CD4-positive, alpha-beta T cell (primary cell): Measurements from ENCODE around the gene CXADR. TPM values are rescaled to one million over a fixed set of nuclear protein-coding genes. Genes with fewer than 3 reads are reported as not detected.

Experiments used
- ATAC-seq: fragments of 200-7000 bp; cut with Tn5 transposase; one replicate; pipeline ENCODE4 v1.10.0; 2022; ENCODE audit warnings: mild to moderate bottlenecking; ENCODE audit not compliant: poor library complexity
- CTCF ChIA-PET: fragments of 350-600 bp; sonication (Branson Sonifier 250); formaldehyde crosslinking; loops from one replicate; lab custom pipeline; 2021; ENCODE audit warnings: antibody characterized with exemption, inconsistent platforms; lab: Charles Lee
- POLR2A ChIA-PET: fragments of 350-600 bp; sonication (Branson Sonifier 250); formaldehyde crosslinking; loops from one replicate; lab custom pipeline; 2021; ENCODE audit warnings: antibody characterized with exemption, inconsistent platforms; lab: Charles Lee
- DNase-seq, 14 experiments: peaks; one replicate each; pipeline ENCODE4 v3.0.0-alpha.2; 2013 to 2020; ENCODE audit warnings: mixed read lengths in 2 of 14
- H3K27ac ChIP-seq, 2 donors: one replicate each; pipeline versions ENCODE4 v1.5.1 to v1.7.0; 2013; ENCODE audit warnings: low read length in 2 of 2, low read depth in 1 of 2, mild to moderate bottlenecking in 1 of 2
- H3K27me3 ChIP-seq, 2 experiments: 1 replicate in 1 of 2; 2 replicates in 1 of 2; pipeline versions ENCODE4 v1.6.1 to v1.7.0; 2013; ENCODE audit warnings: low read length in 2 of 2, control low read depth in 1 of 2, mild to moderate bottlenecking in 1 of 2, moderate library complexity in 1 of 2; ENCODE audit not compliant: insufficient read depth in 2 of 2, control insufficient read depth in 1 of 2
- H3K36me3 ChIP-seq: one replicate; pipeline ENCODE4 v1.6.1; 2013; ENCODE audit warnings: low read length, control low read depth; ENCODE audit not compliant: insufficient read depth
- H3K4me1 ChIP-seq: one replicate; pipeline ENCODE4 v1.6.1; 2013; ENCODE audit warnings: low read length, control low read depth; ENCODE audit not compliant: insufficient read depth
- H3K4me3 ChIP-seq: one replicate; pipeline ENCODE4 v1.5.1; 2013; ENCODE audit warnings: mild to moderate bottlenecking, low read length, moderate library complexity
- H3K9me3 ChIP-seq, 2 experiments: 1 replicate in 1 of 2; 2 replicates in 1 of 2; pipeline versions ENCODE4 v1.6.1 to v1.7.0; 2013; ENCODE audit warnings: low read length in 2 of 2, mild to moderate bottlenecking in 2 of 2, control low read depth in 1 of 2, moderate library complexity in 1 of 2; ENCODE audit not compliant: control insufficient read depth in 1 of 2, insufficient read depth in 1 of 2
- H3K27ac Mint-ChIP-seq: one replicate; pipeline ENCODE4 v1.8.0; 2020; ENCODE audit warnings: mixed read lengths
- H3K27me3 Mint-ChIP-seq: one replicate; pipeline ENCODE4 v1.8.0; 2021; ENCODE audit warnings: mixed read lengths
- H3K36me3 Mint-ChIP-seq: one replicate; pipeline ENCODE4 v1.8.0; 2021; ENCODE audit warnings: low read depth, mixed read lengths
- H3K4me1 Mint-ChIP-seq: one replicate; pipeline ENCODE4 v1.8.0; 2021; ENCODE audit warnings: low read depth, mixed read lengths
- H3K4me3 Mint-ChIP-seq: one replicate; pipeline ENCODE4 v1.8.0; 2020; ENCODE audit warnings: mild to moderate bottlenecking, mixed read lengths
- H3K9me3 Mint-ChIP-seq: one replicate; pipeline ENCODE4 v1.8.0; 2020; ENCODE audit warnings: mixed read lengths
- CTCF ChIP-seq: fragments of 200-600 bp; IDR thresholded peaks from one replicate; pipeline ENCODE4 v1.8.0; 2022; ENCODE audit warnings: antibody characterized with exemption, mild to moderate bottlenecking
- intact Hi-C, 2 experiments: fragments of 100-400 bp; cut with DNase I in 1 of 2; cut with micrococcal nuclease in 1 of 2; formaldehyde crosslinking; loops; one replicate each; pipeline versions ENCODE4 v1.15.1 to v1.9.0; 2023 to 2025; cut with DNase I, micrococcal nuclease
- total RNA-seq, 174 experiments: library from RNA in 2 of 174; stranded (reverse) in 2 of 174; gene quantifications; one replicate each; pipeline ENCODE4 v1.2.3 and lab custom pipeline; 2021 to 2026

The CXADR gene
- total RNA-seq, 2 experiments from 2014 or later: 0.52 to 0.53 TPM

- Histone ChIP-seq H3K27ac (peak within 1 kb of the TSS; percentile 58 to 60), H3K4me3 (peak within 1 kb of the TSS; percentile 91), H3K27me3 (no peaks in the 10 kb centered on the region), H3K4me1 (peaks cover 17% of the 10 kb centered on the region), H3K36me3 (peaks cover 3% of the 10 kb centered on the region), H3K9me3 (no peaks in the 10 kb centered on the region)
- no peak for TF ChIP-seq CTCF
- Mint-ChIP-seq H3K4me1 (peaks cover 34% of the 10 kb centered on the region), H3K27ac (peak within 1 kb of the TSS; percentile 89), H3K36me3 (peaks cover 14% of the 10 kb centered on the region), H3K27me3 (no peaks in the 10 kb centered on the region), H3K4me3 (peak within 1 kb of the TSS; percentile 93), H3K9me3 (no peaks in the 10 kb centered on the region)
- intact Hi-C loops: loop anchor here (2.0 to 10.0 kb wide), 5 partner anchors 100 to 1888 kb away; partner anchors contain the start of genes C21orf91 (in 1 of the 2), CXADR (in 1 of the 2) and USP25 (in 1 of the 2)
- DNase-seq: peak; percentile 64 to 92 (median 82)
- CTCF ChIA-PET: interaction anchor here (1.5 to 1.7 kb wide), 2 partner anchors 27 to 100 kb away, joined by 3 to 4 read pairs; partner anchors contain the start of gene CXADR
- POLR2A ChIA-PET: interaction anchor here (0.9 to 1.5 kb wide), 2 partner anchors 9 to 206 kb away, joined by 3 read pairs; no protein-coding TSS in a partner anchor
- peak; percentile 69 for ATAC-seq
Measured at GRCh38 chr21:17612565-17613241, 99.9 kb downstream of the CXADR start, which contains the start of gene BTG3. Gene BTG3, minus strand, starts transcription at chr21:17612901. Its CDS starts 3,757 bp downstream, at chr21:17609144.

DNA sequence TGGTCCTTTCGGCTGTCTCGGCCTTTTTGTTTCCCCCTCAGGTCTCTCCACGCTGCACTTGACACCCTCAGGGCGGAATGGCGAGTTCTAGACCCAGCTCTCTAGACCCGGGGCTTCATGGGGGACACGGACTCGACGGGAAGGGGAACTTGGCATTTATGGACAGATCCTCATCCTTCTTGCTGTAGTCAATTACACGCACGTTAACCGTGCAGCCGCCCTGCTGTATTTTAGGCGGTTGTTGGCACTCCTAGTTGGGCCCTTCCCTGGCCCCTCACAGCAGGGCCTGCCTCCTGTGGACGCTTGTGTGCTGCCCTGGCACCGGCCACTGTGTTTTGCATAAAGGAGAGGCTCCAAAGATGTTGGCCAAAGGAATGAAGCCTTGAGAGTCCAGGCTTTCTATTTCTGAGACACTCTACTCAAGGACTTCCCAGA lies 100.4 kb downstream of the CXADR start:
- no peaks in the 10 kb centered on the region for H3K36me3 ChIP-seq
- H3K9me3 ChIP-seq: no peaks in the 10 kb centered on the region
- CTCF ChIA-PET: interaction anchor here (1.2 kb wide), 1 partner anchor 186 kb away, joined by 3 read pairs; no protein-coding TSS in a partner anchor
- peaks cover 17% of the 10 kb centered on the region for H3K4me1 ChIP-seq
- H3K4me1 Mint-ChIP-seq: peaks cover 28% of the 10 kb centered on the region
- no peaks in the 10 kb centered on the region for H3K9me3 Mint-ChIP-seq
- ATAC-seq (no peak), DNase-seq (peak in 3 of 14 experiments; percentile 8 to 37 (median 17))
- peak overlapping the region; percentile 88 for H3K4me3 Mint-ChIP-seq
- no peak for TF ChIP-seq CTCF
- H3K27me3 ChIP-seq: no peaks in the 10 kb centered on the region
- no peaks in the 10 kb centered on the region for H3K27me3 Mint-ChIP-seq
- POLR2A ChIA-PET: interaction anchor here (0.9 to 1.5 kb wide), 2 partner anchors 9 to 205 kb away, joined by 3 read pairs; no protein-coding TSS in a partner anchor
- intact Hi-C loops: loop anchor here (2.0 to 10.0 kb wide), 5 partner anchors 100 to 1888 kb away; partner anchors contain the start of genes C21orf91 (in 1 of the 2), CXADR (in 1 of the 2) and USP25 (in 1 of the 2)
- peak overlapping the region; percentile 57 for H3K4me3 ChIP-seq
- peak overlapping the region; percentile 81 for H3K27ac Mint-ChIP-seq
- peaks cover 9% of the 10 kb centered on the region for H3K36me3 Mint-ChIP-seq
- peak overlapping the region; percentile 43 to 52 for H3K27ac ChIP-seq

DNA sequence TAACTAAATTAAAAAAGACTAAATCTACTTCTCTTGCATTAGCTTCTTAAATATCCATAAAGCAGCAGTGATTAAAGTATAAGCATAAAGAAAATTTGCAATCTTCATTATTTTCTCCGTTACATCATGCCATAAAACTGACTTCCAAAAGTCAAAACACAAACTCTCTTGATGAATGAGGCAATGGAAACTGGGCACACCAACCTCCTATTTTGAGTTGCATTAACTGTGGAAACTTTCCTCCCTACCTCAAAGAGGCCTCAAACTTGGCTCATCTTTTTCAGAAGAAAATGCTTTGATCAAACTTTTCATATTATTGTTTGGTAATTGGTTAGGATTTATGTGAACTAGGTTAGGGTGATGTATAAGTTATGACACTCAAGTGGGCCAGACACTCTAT lies 104.0 kb downstream of the CXADR start:
- ATAC-seq (no peak), DNase-seq (no peak)
- H3K4me3 Mint-ChIP-seq: no peak overlapping the region
- no peak for TF ChIP-seq CTCF
- no peaks in the 10 kb centered on the region for H3K9me3 ChIP-seq
- no peaks in the 10 kb centered on the region for H3K36me3 Mint-ChIP-seq
- no peak overlapping the region for H3K27ac ChIP-seq
- ChIA-PET POLR2A (no interaction called here), CTCF (no interaction called here)
- no peak overlapping the region for H3K27ac Mint-ChIP-seq
- intact Hi-C loops: loop anchor here in 1 of 2 experiments (10.0 kb wide), 2 partner anchors 168 to 1892 kb away; partner anchors contain the start of gene USP25
- H3K4me1 Mint-ChIP-seq: no peaks in the 10 kb centered on the region
- peaks cover 9% of the 10 kb centered on the region for H3K4me1 ChIP-seq
- no peaks in the 10 kb centered on the region for H3K27me3 ChIP-seq
- no peak overlapping the region for H3K4me3 ChIP-seq
- H3K36me3 ChIP-seq: no peaks in the 10 kb centered on the region
- H3K9me3 Mint-ChIP-seq: no peaks in the 10 kb centered on the region
- no peaks in the 10 kb centered on the region for H3K27me3 Mint-ChIP-seq
